Nephron progenitor cell (in vitro differentiated cells): ENCODE data around the gene NAGS.
A peak's percentile ranks its signal among the peaks of the same experiment; 100 is the strongest.

Source experiments
- DNase-seq: peaks from one replicate; pipeline ENCODE4 v3.0.0; 2021
- H3K27ac Mint-ChIP-seq: 2 replicates; pipeline ENCODE4 v1.8.0; 2021; ENCODE audit warnings: mild to moderate bottlenecking, moderate library complexity, mixed read lengths
- H3K27me3 Mint-ChIP-seq: 2 replicates; pipeline ENCODE4 v1.8.0; 2021; ENCODE audit warnings: mild to moderate bottlenecking, low read depth, mixed read lengths; ENCODE audit not compliant: poor library complexity
- H3K36me3 Mint-ChIP-seq: 2 replicates; pipeline ENCODE4 v1.8.0; 2021; ENCODE audit warnings: low read depth, mixed read lengths
- H3K4me1 Mint-ChIP-seq: 2 replicates; pipeline ENCODE4 v1.8.0; 2021; ENCODE audit warnings: mixed read lengths
- H3K4me3 Mint-ChIP-seq: 2 replicates; pipeline ENCODE4 v1.8.0; 2021; ENCODE audit warnings: mild to moderate bottlenecking, moderate library complexity, mixed read lengths
- H3K9me3 Mint-ChIP-seq: 2 replicates; pipeline ENCODE4 v1.8.0; 2021; ENCODE audit warnings: mild to moderate bottlenecking, moderate library complexity, mixed read lengths
- CTCF ChIP-seq: fragments of 200-600 bp; sonication (generic); IDR thresholded peaks from 2 replicates; pipeline ENCODE4 v1.5.0; 2021; ENCODE audit warnings: antibody characterized with exemption

The NAGS gene

GRCh38 chr17:44004761-44005526 lies 522 bp downstream of the NAGS start:
- peaks cover 75% of the 10 kb centered on the region for H3K27me3 Mint-ChIP-seq
- no peaks in the 10 kb centered on the region for H3K9me3 Mint-ChIP-seq
- peaks cover 27% of the 10 kb centered on the region for H3K4me1 Mint-ChIP-seq
- peak; percentile 42 for DNase-seq
- H3K36me3 Mint-ChIP-seq = peaks cover 4% of the 10 kb centered on the region
- peak overlapping the region; percentile 38 for H3K4me3 Mint-ChIP-seq
- H3K27ac Mint-ChIP-seq = no peak overlapping the region
- no peak for TF ChIP-seq CTCF

- H3K9me3 Mint-ChIP-seq = no peaks in the 10 kb centered on the region
- H3K4me1 Mint-ChIP-seq = peaks cover 27% of the 10 kb centered on the region
- peaks cover 8% of the 10 kb centered on the region for H3K36me3 Mint-ChIP-seq
- peak; percentile 46 for DNase-seq
- H3K4me3 Mint-ChIP-seq = peak overlapping the region; percentile 88
- no peak overlapping the region for H3K27ac Mint-ChIP-seq
- TF ChIP-seq CTCF = peak; percentile 12
- H3K27me3 Mint-ChIP-seq = peaks cover 68% of the 10 kb centered on the region
These were observed 1.3 kb downstream of the NAGS start for GRCh38 chr17:44005527-44006271.

GRCh38 chr17:44006272-44006597 lies 1.8 kb downstream of the NAGS start:
- peak overlapping the region; percentile 88 for H3K4me3 Mint-ChIP-seq
- no peak for DNase-seq
- no peak for TF ChIP-seq CTCF
- H3K36me3 Mint-ChIP-seq = peaks cover 10% of the 10 kb centered on the region
- H3K27me3 Mint-ChIP-seq = peaks cover 62% of the 10 kb centered on the region
- no peak overlapping the region for H3K27ac Mint-ChIP-seq
- no peaks in the 10 kb centered on the region for H3K9me3 Mint-ChIP-seq
- peaks cover 27% of the 10 kb centered on the region for H3K4me1 Mint-ChIP-seq

- Mint-ChIP-seq H3K27me3 (peaks cover 57% of the 10 kb centered on the region), H3K27ac (no peak overlapping the region), H3K4me3 (peak overlapping the region; percentile 88), H3K4me1 (peaks cover 24% of the 10 kb centered on the region), H3K36me3 (peaks cover 15% of the 10 kb centered on the region), H3K9me3 (no peaks in the 10 kb centered on the region)
- peak; percentile 70 for TF ChIP-seq CTCF
- DNase-seq = peak; percentile 99
These were observed 2.4 kb downstream of the NAGS start for GRCh38 chr17:44006598-44007345.

- Mint-ChIP-seq H3K27ac (no peak overlapping the region), H3K4me1 (peaks cover 22% of the 10 kb centered on the region), H3K4me3 (peak overlapping the region; percentile 88), H3K9me3 (no peaks in the 10 kb centered on the region), H3K36me3 (peaks cover 15% of the 10 kb centered on the region), H3K27me3 (peaks cover 49% of the 10 kb centered on the region)
- TF ChIP-seq CTCF = no peak
- DNase-seq = no peak
These were observed 3.2 kb downstream of the NAGS start for GRCh38 chr17:44007346-44008204.
